GM18507 (cell line): ENCODE data around the gene RASGRF2.

ENCODE experiments used
- DNase-seq: peaks from one replicate; pipeline ENCODE4 v3.0.0; 2011; ENCODE audit warnings: low read depth; ENCODE audit not compliant: insufficient read length; ENCODE audit errors: extremely low spot score
- FAIRE-seq: peaks from 2 replicates; lab custom pipeline; 2011; peaks lifted over from hg19 to GRCh38; lab: Jason Lieb, UNC

RASGRF2 gene

DNA sequence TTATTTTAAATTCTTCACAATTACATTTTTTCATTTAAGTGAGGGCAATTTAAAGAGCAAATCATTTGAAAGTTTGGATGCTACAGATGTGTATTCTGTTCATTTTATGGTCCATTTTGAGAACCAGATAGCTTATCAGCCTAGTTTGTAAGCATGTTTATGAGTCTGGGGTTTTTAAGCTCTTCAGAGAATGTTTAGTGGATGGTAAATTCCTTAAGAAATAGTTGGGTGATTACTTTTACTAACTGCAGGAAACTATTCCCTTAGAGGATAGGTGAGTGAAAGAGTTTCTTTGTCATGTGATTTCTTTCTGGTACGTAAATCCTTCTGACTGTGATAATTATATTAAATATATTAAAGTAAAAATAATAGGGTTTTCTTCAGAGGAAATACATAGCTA, 17.6 kb downstream of the RASGRF2 start:
- DNase-seq (no peak), FAIRE-seq (no peak)

- no peak for FAIRE-seq
- no peak for DNase-seq
Observed at GRCh38 chr5:80978772-80979317, 18.7 kb downstream of the RASGRF2 start.

DNA sequence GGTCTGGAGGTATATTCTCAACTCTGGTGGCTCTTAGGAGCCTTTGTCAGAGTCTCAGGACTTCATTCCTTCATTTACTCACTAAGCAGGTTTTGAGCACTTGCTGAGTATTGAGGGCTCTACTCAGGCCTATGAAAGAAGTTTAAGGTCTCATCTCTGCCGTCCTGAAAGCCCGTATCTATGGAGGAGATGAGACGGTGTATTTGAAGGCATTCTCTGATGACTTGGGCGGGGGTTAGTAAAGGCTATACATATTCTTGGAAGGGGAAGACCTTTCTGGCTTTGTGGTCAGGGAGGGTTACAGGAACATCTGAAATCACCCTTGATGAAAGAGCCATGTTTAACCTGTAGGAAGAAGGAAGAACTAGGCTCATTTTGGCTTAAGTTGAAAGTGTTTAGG, 21.9 kb downstream of the RASGRF2 start:
- no peak for FAIRE-seq

GRCh38 chr5:80985600-80986228, 25.6 kb downstream of the RASGRF2 start:
- FAIRE-seq (no peak), DNase-seq (no peak)

More for the DNA sequence above, 21.9 kb downstream of the RASGRF2 start:
- DNase-seq: no peak

DNA sequence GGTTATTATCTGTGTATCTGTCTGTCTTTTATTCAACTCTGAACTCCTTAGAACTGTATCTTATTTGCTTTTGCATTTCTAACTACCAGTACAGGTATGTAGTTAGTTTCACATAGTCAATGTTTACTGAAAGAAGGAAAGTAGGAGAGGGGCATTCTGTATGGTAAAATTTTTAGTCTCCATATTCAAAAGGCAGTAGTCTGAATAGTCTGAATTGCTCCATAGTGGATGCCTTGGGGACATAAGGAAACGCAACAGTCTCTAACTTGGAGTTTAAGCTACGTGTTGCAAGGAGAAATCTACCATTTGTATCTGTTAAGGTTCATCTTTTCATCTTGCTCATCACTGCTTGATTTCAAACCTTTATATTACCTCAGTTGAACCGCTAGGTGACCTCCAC, 26.2 kb downstream of the RASGRF2 start:
- FAIRE-seq (no peak), DNase-seq (no peak)

DNA sequence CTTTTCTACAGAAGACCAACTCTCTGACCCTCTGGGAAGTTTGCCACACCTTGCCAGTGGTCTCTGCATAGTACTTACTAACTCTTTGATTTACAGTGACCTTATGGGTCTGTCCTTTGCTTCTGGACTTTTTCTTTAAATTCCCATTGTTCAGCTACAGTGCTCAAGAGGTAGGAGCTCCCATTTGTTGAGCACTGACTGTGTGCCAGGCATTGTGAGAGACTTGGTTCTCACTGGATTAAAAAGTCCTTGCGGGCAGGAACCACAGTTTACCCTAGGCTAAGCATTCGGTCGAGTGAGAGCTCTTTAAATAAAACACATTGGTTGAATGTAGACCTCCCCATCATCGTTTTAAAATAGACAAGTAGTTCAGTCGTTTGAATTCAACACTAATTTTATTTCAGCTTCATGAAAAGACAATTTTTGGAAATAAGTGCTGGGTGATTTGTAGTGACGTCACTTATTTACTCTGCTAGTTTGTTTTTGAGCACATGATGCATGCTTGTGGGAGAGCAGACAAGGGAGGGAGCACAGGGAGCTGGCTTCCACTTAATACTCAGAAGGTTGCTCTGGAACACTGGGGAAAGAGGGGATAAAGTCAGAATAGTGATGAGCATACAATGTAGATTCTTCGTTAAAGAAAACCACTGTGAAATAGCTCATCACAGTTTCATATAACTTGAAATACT, 27.1 kb downstream of the RASGRF2 start:
- FAIRE-seq: no peak
- no peak for DNase-seq

- DNase-seq: no peak
- no peak for FAIRE-seq
Observed at GRCh38 chr5:80988419-80988935, 28.3 kb downstream of the RASGRF2 start.

DNA sequence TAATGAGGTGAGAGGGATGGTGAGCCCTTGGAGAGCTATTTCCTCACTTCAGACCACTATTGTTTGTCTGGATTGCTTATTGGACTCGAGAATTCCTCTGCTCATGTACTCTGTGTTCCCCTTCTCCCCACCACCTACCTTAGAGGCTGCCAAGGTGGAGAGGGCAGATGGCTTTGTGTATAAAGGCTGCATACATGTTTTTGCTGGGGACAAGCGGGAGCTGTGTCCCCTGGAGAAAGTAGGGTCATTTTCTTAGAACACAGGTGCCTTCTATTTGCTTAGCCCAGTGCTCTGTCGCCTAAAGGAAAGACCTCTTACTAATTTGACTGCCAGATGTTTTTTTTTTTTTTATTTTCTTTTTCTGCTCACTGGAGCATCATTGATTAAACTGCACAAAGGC, 29.7 kb downstream of the RASGRF2 start:
- FAIRE-seq (no peak), DNase-seq (no peak)

GRCh38 chr5:80990527-80990926, 30.4 kb downstream of the RASGRF2 start:
- FAIRE-seq: no peak
- DNase-seq: no peak

DNA sequence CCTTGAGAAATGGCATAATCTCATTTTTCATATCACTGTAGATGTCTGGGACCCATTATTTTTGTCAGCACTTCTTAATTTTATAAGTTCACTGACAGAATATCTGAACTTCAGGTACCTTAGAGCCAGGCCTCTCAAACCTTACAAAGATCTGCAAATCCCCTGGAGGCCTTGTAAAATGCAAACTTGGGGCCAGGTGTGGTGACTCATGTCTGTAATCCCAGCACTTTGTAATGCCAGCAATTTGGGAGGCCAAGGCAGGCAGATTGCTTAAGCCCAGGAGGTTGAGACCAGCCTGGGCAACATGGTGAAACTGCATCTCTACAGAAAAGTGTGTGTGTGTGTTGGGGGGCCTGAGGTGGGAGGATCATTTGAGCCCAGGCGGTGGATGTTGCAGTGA, 30.8 kb downstream of the RASGRF2 start:
- FAIRE-seq: no peak

GRCh38 chr5:80995908-80996307, 35.7 kb downstream of the RASGRF2 start:
- DNase-seq (no peak), FAIRE-seq (no peak)

More for the DNA sequence above, 30.8 kb downstream of the RASGRF2 start:
- no peak for DNase-seq

DNA sequence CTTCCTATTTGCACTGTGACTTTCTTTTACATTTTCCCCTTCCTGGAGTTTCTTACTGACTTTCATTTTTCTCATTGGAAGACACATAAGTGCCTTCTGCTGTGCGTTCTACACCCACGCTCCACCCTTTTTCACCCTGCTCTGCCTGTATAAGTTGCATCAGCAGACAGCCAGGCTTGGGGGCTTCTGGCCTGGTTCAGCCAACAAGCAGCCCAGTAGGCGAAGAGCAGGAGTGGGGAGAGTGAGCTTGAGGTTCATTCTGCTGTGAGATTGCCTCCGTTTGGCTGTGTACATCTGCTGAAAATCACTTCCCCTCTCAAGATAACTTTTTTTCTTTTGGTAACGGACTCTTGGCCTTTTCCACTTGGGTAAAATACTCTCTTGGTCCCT, 38.4 kb downstream of the RASGRF2 start:
- FAIRE-seq (no peak), DNase-seq (no peak)

- FAIRE-seq: no peak
- DNase-seq: no peak
Observed at GRCh38 chr5:81003811-81004386, 43.7 kb downstream of the RASGRF2 start.

DNA sequence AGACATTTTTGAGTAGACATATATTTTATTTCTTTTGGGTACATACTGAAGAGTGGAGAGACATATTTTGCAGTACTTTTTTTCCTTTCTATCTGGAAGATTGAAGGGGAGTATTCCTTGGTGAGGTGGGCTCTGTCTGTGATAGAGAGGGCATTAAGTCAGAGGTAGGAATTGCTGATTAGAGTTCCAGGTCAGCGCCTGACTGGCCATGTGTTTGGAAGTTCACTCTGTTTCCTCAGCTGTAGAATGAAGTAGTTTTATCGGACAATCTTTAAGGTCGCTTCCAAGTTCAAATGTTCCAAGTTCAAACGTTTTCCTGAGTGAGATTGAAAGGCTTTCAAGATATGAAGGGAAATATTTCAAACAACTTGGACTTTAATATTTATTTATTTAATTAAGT, 45.5 kb downstream of the RASGRF2 start:
- no peak for DNase-seq
- no peak for FAIRE-seq

- FAIRE-seq (no peak), DNase-seq (no peak)
Observed at GRCh38 chr5:81006231-81006630, 46.1 kb downstream of the RASGRF2 start.

- FAIRE-seq (peak; percentile 31), DNase-seq (no peak)
Observed at GRCh38 chr5:81006947-81007636, 46.9 kb downstream of the RASGRF2 start.

DNA sequence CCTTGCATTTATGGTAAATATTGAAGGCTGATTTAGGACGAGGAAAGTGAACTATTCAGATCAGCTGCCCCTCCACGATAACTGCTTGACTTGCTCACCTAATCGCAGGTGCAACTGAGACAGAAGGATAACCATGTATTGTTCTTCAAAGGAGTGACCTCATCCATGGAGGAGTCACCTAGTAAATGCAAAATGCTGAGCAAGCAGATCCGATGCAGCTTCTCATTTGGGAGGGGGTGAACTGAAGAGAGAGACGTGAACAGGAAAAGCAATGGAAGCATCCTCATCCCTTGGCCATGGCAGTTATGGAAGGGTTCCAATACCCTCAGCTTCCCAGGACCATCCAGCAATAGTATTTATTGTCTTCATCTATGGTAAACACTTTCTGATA, 47.5 kb downstream of the RASGRF2 start:
- FAIRE-seq: no peak

DNA sequence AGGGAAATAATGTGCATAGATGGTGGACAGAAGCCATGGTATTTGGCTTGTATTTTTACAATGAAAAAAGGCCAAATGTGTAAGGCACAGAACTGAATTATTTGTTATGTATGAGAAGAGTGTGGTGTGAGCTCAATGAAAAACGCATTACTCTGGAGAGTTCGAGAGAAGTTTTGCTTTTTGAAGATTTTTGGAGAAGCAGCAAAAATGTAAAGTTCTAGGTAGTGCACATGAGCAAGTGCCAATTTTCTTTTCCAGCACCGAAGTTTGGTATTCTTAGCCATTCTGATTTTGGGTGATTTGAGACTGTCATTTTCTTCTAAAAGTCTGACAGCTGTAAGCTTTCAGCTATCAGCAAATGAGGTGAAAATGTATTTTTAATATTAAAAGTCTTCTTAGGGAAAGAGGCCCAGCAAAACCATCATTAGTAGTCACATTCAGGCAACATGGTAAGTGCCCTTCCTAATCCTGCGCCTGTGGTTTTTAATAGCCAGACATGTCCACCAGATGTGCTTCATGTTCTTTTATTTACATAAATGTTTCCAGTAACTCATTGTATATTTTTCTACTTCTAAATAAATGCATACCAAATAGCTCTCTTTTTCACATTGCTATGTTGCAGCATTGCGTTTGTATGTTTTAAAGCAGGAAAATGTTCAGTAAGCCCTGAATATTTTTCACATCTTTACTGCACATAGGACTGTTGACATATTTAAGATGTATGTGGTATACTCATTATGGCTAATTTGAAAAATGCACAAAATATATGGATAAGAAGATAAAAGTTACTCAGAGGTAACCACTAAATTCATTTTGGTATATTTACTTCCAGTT, 50.4 kb downstream of the RASGRF2 start:
- no peak for FAIRE-seq

More for the DNA sequence above, 47.5 kb downstream of the RASGRF2 start:
- DNase-seq: no peak

DNA sequence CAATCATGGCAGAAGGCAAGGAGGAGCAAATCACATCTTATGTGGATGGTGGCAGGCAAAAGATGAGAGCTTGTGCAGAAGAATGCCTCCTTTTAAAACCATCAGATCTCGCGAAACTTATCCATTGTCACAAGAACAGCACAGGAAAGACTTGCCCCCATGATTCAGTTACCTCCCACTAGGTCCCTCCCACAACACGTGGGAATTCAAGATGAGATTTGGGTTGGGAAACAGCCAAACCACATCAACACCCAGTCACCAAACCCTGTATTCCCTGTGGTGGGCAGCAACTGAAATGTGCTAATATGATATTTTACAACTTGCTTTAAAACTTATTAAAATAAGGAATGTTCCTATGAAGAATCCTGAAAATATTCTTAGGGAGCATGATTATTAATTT, 54.2 kb downstream of the RASGRF2 start:
- no peak for DNase-seq

More for the DNA sequence above, 50.4 kb downstream of the RASGRF2 start:
- DNase-seq: no peak

More for the DNA sequence above, 54.2 kb downstream of the RASGRF2 start:
- FAIRE-seq: no peak
